ENCODE data around the gene NDUFA8.

Gene NDUFA8

DNA sequence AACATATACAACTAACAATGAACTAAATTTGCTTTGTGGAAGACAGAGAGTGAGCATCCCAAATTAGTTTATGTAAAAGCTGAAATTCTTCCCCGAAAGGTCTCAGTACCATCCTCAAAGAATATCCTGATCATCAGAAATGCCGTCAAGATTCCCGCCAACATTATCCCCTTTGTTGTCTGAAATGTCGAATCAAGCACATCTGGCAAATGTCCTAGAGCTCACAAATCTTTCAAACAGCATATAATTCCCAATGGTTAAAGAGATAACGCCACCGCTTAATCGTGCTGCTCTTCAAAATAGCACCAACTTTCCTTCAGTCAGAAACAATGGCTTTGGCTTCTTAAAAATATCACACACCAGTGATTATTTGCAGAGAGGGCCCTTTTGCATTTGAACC, 23.9 kb upstream of the NDUFA8 start:
- DNase-seq: no peak

DNA sequence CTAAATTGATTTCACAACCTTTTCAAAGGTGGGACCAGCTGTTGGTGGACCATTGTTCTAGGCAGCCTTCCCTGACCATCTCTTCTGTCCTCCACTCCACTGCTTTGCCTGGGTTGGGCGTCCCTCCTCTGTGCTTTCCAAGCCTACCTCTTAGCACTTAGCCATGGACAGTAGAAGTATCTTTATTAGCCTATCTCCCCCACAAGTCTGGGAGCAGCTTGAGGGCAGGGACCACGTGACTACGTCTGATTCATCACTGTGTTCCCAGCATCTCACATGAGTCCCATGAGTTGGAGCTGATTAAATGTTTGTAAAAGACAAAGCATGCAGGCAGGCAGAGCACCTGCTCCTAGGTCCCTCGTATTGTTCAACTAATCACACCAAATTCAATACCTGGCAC, 21.1 kb upstream of the NDUFA8 start:
- DNase-seq: no peak

GRCh38 chr9:122179690-122180074, 20.1 kb upstream of the NDUFA8 start:
- DNase-seq: no peak

DNA sequence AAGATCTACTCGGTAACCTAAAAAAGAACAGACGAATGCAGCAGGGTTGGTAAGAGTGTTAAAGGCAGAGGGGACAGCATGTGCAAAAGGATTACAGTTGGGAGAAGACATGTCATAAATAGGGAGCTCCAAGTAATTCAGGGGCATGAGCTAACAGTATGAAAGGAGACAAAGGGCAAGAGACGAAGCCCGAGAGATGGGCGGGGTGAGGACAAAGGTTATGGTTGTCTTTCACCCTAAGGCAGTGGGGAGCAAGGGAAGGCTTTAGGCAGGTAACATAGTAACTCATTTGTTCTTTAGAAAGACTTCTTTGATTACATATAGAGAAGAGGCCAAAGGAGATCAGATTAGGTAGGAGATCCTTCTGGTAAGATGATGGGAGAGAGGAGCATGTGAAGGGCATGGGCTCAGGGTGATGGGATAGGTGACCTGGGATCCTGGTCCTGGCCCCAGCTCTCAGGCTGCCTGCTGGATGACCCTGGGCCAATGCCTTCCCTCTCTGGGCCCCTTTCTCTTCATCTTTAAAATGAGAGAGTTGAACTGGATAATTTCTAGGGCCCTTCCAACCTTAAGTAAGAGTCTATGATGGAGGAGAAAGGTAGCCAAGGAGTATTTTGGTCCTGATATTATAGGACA, 19.6 kb upstream of the NDUFA8 start:
- no peak for DNase-seq

DNA sequence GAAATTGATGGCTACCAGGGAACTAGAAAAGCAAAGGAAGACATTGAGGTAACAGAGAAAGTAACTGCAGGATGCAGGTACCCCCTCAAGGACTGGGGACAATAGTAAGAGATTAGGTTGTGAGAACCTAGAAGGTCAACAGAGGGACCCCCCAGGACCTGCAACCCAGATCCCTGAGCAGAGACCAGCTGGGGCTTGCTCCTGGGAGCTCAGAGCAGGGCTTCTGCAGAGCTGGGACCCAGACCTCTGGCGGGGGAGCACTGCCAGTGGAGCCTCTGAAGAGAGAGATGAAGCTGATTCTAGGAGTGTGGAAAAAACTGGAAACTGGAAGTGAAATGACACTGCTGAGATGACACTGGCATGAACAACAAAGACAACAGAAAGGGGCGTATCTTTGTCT, 17.3 kb upstream of the NDUFA8 start:
- DNase-seq: no peak

DNA sequence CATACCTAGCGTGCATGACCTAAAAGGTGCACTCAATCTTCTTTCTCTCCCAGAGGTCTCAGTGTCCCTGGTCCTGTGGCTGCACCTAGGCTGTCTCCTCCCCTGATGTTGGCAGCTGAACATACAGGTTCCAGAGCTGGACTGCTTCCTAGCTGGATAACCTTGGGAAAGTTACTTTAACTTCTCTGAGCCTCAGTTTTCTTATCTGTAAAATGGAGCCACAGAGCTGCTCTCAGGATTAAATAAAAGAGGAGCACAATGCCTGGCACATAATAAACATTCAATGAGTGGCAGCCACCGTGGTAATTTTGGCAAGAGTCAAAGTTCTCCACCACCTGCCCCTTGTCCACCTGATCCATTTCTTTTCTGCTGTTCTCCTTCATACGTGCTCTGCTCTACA, 14.1 kb upstream of the NDUFA8 start:
- DNase-seq: no peak

DNA sequence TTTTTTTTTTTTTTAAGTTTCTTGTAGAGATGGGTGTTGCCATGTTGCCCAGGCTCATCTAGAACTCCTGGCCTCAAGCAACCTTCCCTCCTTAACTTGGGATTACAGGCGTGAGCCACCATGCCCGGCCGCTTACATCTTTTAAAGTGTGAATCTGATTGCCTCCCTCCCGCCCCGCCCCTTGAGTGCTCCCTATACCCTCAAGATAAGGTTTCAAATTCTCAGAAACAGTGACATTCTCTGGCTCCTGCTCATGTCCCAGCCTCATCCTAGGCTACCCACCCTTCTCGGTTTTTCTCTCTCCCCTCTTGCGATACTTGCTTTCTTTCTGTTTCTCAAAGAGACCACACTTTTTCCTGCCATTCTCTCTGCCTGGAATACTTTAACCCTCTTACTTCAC, 12.6 kb upstream of the NDUFA8 start:
- DNase-seq: no peak

DNA sequence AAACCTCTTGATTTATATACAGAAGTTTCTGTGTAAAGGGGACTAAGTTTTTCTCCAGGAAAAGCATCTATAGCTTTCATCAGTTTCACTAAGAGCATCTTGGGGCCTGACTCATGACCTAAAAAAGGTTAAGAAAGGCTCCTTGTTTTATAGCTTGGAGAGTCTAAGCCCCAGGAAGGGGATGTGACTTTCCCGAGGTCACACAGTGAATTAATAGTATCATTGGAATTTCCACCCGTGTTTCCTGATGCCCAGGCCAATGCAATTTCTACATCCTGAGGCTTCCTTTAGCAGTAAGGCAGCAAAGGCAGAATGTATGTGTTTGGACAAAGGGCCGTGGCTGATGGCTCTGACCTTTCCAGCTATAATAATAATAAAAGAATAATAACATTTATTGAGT, 8.8 kb upstream of the NDUFA8 start:
- no peak for DNase-seq

- no peak for DNase-seq
These were observed 4.7 kb upstream of the NDUFA8 start for GRCh38 chr9:122164286-122164685.

DNA sequence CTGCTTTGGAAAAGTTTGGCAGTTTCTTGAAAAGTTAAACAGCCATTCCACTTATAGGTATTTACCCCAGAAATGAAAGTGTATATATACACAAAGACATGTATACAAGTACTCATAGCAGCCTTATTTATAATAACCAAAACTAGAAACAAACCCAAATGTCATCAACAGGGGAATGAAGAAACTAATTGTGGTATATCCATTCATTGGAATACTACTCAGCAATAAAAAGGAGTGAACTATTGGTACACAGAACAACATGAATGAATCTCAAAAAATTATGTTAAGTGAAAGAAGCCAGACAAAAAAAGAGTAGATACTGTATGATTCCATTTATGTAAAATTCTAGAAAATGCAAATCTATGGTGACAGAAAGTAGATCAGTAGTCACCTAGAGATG, 2.8 kb upstream of the NDUFA8 start:
- DNase-seq: no peak

DNA sequence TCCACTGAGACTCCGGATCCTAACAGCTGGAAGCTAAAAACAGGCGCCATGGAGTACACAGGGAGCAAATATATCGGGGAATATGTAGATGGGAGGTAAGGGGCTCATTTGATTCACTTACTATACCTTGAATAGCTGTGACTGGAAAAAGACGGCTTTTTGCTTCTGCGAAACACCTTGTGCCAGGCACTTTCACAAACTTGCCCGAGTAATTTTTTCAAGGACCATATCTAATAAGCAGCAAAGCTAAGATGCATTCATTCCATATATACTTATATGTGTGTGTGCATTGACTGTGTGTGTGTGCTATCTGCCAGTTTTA, 307 bp upstream of the NDUFA8 start:
- DNase-seq: no peak

DNA sequence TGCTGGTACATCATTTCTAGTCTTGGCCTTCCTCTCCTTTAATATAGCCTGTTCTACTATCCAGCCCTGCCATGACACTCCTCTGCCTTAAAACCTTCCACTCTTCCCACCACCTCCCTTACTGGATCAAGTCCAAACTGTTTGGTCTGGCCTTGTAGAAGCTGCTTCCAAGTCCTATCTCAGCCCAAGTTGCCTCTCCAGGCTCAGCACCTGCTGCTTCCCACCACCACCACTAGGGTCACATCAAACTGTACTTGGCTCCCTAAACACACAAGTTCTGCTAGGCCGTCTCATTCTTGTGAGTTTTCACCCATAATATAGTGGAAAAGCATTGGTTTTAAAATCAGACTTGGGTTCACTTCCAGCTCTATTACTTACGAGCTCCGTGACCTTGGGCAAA, 1.4 kb downstream of the NDUFA8 start:
- no peak for DNase-seq

GRCh38 chr9:122155796-122156195, 3.8 kb downstream of the NDUFA8 start:
- DNase-seq: no peak

GRCh38 chr9:122151267-122151828, 8.2 kb downstream of the NDUFA8 start:
- no peak for DNase-seq

DNA sequence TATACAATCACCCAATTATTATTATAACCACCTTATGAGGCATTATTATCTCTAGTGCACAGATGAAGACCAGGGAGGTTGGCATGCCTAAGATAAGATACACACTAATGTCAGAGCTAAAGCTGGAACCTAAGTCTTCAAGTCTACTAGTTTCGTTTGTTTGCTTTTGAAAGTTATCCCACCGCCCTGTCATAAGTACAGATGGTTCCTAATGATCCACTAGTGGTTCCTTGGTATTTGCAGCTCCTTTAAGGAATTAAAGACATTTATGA, 14.1 kb downstream of the NDUFA8 start:
- DNase-seq: no peak

DNA sequence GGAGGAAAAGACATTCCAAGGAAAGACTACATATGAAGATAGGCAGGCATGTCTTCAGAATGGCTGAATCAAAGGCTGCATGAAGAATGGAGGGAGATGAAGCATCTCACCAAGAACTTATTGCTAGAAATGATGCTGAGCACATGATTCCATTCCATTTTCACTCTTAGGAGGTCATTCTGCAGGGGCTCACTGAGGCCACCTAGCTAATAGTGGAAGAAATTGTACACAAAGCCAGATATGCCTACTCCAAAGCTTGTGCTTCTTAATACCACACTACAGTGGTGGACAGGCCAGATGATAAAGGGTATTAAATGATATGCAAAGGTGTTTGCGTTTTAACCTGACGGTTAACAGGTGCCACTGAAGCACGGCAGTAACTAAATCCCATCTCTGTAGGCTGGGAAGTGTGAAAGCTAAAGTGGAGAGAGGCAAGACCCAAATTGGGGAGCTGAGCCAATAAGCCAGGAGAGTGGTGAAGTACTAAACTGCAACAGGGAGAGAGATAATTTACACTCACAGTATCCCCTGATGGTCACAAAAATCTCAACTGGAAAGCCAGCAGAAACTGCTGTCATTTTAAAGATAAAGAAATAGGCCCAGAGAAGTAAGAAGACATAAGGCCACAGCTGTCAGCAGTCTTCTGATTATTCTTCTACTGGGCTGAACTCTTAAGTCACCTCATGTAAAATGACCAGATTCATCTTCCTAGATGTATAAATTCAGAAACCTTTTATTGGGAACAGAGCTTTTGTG, 14.6 kb downstream of the NDUFA8 start:
- DNase-seq: no peak

- DNase-seq: no peak
These were observed 15.6 kb downstream of the NDUFA8 start for GRCh38 chr9:122143876-122144405.

DNA sequence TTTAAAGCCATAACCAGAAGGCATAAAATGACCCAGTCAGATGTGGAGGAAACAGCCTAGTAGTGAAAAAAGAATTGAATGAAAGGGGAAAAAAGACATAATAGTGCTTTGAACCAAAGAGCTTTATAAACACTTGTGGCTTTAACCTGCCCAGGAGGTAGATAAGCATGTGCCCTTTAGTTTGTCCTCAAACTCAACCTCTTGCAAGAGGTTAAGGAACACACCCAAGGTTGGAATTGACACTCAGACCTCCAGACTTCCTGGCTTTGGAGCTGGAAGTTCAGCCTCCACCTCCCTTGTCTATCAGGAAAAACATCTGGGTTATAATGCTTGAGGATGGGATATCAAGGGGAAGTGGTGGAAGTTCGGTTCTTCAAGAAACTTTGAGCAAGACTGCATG, 16.3 kb downstream of the NDUFA8 start:
- DNase-seq: no peak

GRCh38 chr9:122141671-122142070, 17.9 kb downstream of the NDUFA8 start:
- DNase-seq: no peak

DNA sequence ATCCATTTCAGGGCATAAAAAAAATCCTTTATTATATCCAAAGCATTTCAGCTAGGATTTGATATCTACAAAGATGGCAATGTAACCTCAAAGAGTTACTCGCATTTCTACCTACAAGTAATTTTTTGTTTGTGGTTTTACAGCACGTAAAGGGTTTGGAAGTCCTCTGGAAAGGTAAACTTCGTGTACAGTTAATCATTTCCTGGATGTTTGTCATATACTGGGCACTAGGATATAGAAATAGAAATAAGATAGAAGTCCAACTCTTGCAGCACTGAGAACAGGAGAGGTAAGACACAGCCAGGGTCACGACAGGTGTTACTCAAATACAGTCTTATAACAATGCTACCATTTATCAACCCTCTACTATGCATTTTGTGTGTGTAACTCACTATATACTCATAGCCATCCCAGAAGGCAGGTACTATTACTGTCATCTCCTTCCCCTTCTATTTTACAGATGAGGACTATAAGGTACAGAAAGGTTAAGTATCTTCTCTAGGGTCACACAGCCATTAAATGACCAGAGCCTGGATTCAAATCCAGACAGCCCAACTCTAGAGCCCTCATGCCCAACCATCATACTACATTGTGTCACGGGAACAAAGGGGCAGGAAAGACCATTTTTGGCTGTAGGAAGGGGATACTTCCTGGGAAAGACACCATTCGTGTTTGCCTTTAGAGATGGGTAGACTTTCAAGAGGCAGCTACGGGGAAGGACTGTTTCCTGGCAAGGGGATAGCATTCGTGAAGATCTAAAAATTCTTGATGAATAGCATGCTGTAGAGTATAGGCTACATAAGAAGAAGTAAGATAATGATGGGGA, 19.0 kb downstream of the NDUFA8 start:
- no peak for DNase-seq

DNA sequence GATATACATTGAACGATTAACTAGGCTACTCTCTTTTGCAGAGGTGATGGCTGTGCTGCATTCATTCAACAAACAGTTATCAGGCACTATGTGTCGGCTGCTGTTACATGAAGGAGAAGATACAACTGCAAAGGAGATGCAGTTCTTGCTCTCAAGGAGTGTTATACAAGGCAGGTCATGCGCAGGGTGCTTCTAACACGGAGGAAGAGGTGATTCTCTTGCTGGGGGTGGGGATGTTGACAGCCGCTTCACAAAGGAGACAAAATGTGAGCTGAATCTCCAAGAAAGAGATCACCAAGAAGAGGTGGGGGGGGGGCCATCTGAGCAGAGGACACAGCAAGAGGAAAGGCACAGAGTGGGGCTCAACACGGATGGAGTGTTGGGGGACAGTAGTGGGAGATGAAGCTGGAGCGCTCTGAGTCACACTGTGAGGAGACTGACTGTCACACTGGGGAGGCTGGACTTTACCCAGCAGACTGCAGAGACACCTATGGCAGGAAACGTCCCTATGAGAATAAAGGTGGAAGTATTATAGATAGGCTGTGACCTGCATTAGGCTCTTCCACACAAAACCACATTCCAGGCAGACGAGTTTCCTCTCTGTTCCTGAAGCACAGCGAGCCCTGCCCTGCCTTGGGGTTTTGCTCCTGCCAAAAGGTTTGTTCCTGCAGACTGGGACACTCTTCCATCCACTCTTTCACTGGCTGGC, 20.9 kb downstream of the NDUFA8 start:
- DNase-seq: no peak

- DNase-seq: no peak
These were observed 24.1 kb downstream of the NDUFA8 start for GRCh38 chr9:122135529-122135859.

DNA sequence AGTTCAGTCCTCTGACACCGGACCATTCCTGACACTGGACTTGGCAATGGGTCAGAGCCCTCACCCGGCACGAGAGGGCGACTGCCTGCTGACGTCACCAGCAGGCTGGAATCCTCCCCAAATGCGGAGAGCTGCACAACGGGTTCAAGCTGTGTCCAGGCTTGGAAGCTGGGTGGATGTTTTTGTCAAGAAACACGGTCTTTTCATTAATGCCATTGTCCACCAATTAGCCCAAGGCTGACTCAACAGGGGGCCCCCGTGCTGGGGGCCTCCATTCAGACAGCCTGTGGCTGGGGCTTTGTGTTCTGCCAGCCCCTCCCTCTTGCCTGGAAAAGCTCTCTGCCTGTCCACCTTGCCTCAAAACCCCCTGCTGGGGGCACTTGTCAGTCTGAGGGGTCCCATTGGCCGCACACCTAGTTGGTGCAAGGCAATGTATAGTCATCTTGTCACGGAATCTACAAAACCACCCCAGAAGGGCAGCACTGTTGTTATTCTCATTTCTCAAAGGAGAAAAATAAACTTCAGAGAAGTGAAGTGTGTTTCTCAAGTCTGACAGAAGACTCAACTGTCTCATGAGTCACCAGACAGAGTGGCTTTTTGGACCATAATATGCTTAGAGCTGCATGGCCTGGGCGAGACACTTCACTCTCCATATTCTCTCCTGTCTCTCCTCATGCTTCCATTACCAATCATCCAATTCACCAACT, 24.6 kb downstream of the NDUFA8 start:
- no peak for DNase-seq

All from NCI-H1105 (cell line).